Endothelial cell of umbilical vein (primary cell): ENCODE measurements around the gene C10orf143. TPM values are rescaled to one million over a fixed set of nuclear protein-coding genes. Genes with fewer than 3 reads are reported as not detected.

Experiments
- BruUV-seq: library from RNA; stranded (reverse); fragments of 400-500 nt; replicated peaks from 2 replicates; lab custom pipeline; 2021; lab: Mats Ljungman, UMichigan
- CTCF ChIA-PET: fragments of 300-600, 350-600 bp; sonication (Branson Sonifier 250); formaldehyde crosslinking; loops from one replicate; lab custom pipeline; 2021; ENCODE audit warnings: antibody characterized with exemption, inconsistent platforms; lab: Charles Lee
- POLR2A ChIA-PET: fragments of 300-600, 350-600 bp; sonication (Branson Sonifier 250); formaldehyde crosslinking; loops from one replicate; lab custom pipeline; 2021; ENCODE audit warnings: antibody characterized with exemption, inconsistent platforms; lab: Charles Lee
- DNase-seq: peaks from one replicate; pipeline ENCODE4 v3.0.0-alpha.2; 2011; ENCODE audit warnings: low read depth, low spot score
- FAIRE-seq: peaks from 2 replicates; lab custom pipeline; 2011; peaks lifted over from hg19 to GRCh38; lab: Jason Lieb, UNC
- H2AFZ ChIP-seq: 2 replicates; pipeline ENCODE4 v1.6.0; 2012; ENCODE audit warnings: low read depth, low read length, control low read depth, inconsistent platforms
- H3K27ac ChIP-seq: 2 replicates; pipeline ENCODE4 v1.5.1; 2011; ENCODE audit warnings: low read depth, mild to moderate bottlenecking, control low read depth, low read length, moderate library complexity; ENCODE audit not compliant: insufficient read depth
- H3K27me3 ChIP-seq, 2 experiments: 2 replicates each; pipeline versions ENCODE4 v1.6.0 to v1.6.1; 2011; ENCODE audit warnings: low read length in 2 of 2, mixed read lengths in 1 of 2; ENCODE audit not compliant: control insufficient read depth in 2 of 2, insufficient read depth in 2 of 2
- H3K36me3 ChIP-seq, 2 experiments: 2 replicates in 1 of 2; 3 replicates in 1 of 2; pipeline ENCODE4 v1.5.1; 2011; ENCODE audit warnings: low read length in 2 of 2, mild to moderate bottlenecking in 1 of 2, moderate library complexity in 1 of 2; ENCODE audit not compliant: control insufficient read depth in 2 of 2, insufficient read depth in 2 of 2; ENCODE audit errors: extremely low read depth in 1 of 2
- H3K4me1 ChIP-seq: 3 replicates; pipeline ENCODE4 v1.5.1; 2011; ENCODE audit warnings: mild to moderate bottlenecking, low read length; ENCODE audit not compliant: control insufficient read depth, insufficient read depth; ENCODE audit errors: extremely low read depth
- H3K4me2 ChIP-seq: 2 replicates; pipeline ENCODE4 v1.6.1; 2011; ENCODE audit warnings: low read length, control low read depth, mixed read lengths; ENCODE audit not compliant: insufficient read depth
- H3K4me3 ChIP-seq, 3 experiments: fragments of 200-600 bp in 1 of 3; sonication (generic), shearing (Covaris generic) in 1 of 3; replicated peaks in 1 of 3; 2 replicates each; pipeline ENCODE4 v1.5.1; 2011 to 2016; ENCODE audit warnings: control low read depth in 3 of 3, low read length in 3 of 3, mild to moderate bottlenecking in 2 of 3, inconsistent platforms in 1 of 3, low read depth in 1 of 3, moderate library complexity in 1 of 3; ENCODE audit not compliant: insufficient read depth in 1 of 3
- H3K79me2 ChIP-seq: 2 replicates; pipeline ENCODE4 v1.6.0; 2012; ENCODE audit warnings: low read length, inconsistent platforms; ENCODE audit not compliant: control insufficient read depth, insufficient read depth
- H3K9ac ChIP-seq: replicated peaks from 2 replicates; pipeline ENCODE3; 2011; ENCODE audit warnings: low read length, control low read depth; ENCODE audit not compliant: insufficient read depth; ENCODE audit errors: extremely low read depth
- H3K9me1 ChIP-seq: replicated peaks from 3 replicates; pipeline ENCODE4 v1.6.0; 2011; ENCODE audit warnings: mild to moderate bottlenecking, low read length; ENCODE audit not compliant: control insufficient read depth, insufficient read depth; ENCODE audit errors: extremely low read depth
- H3K9me3 ChIP-seq: replicated peaks from 2 replicates; pipeline ENCODE4 v1.5.1; 2012; ENCODE audit warnings: low read length, inconsistent platforms; ENCODE audit not compliant: control insufficient read depth, insufficient read depth
- H4K20me1 ChIP-seq: replicated peaks from 2 replicates; pipeline ENCODE3; 2011; ENCODE audit warnings: mild to moderate bottlenecking, low read length; ENCODE audit not compliant: control insufficient read depth, insufficient read depth; ENCODE audit errors: extremely low read depth
- CTCF ChIP-seq, 2 donors: IDR thresholded peaks; 1 replicate in 1 of 2; 2 replicates in 1 of 2; pipeline ENCODE4 v1.5.1; 2011; ENCODE audit warnings: low read length in 2 of 2, mild to moderate bottlenecking in 2 of 2, moderate library complexity in 2 of 2, control low read depth in 1 of 2, inconsistent platforms in 1 of 2, low read depth in 1 of 2; ENCODE audit not compliant: insufficient read depth in 1 of 2; ENCODE audit errors: extremely low read depth in 1 of 2
- EZH2 ChIP-seq: IDR thresholded peaks from 2 replicates; pipeline ENCODE4 v1.6.1; 2012; ENCODE audit warnings: borderline replicate concordance, low read depth, mild to moderate bottlenecking, moderate library complexity, low read length, inconsistent platforms; ENCODE audit not compliant: severe bottlenecking
- FOS ChIP-seq: IDR thresholded peaks from 2 replicates; pipeline ENCODE4 v1.6.1; 2011; ENCODE audit warnings: mild to moderate bottlenecking, low read length, moderate library complexity, borderline replicate concordance; ENCODE audit not compliant: insufficient read depth
- GATA2 ChIP-seq: IDR thresholded peaks from 2 replicates; pipeline ENCODE4 v1.7.0; 2011; ENCODE audit warnings: low read depth, mild to moderate bottlenecking, moderate library complexity, mixed read lengths, low read length; ENCODE audit not compliant: insufficient read length, insufficient read depth
- JUN ChIP-seq: IDR thresholded peaks from 2 replicates; pipeline ENCODE4 v1.6.1; 2011; ENCODE audit warnings: borderline replicate concordance, low read depth; ENCODE audit not compliant: insufficient read length, insufficient read depth
- MYC ChIP-seq: IDR thresholded peaks from one replicate; pipeline ENCODE4 v1.6.1; 2011; ENCODE audit warnings: mild to moderate bottlenecking, low read depth, low read length
- POLR2A ChIP-seq: IDR thresholded peaks from 2 replicates; pipeline ENCODE4 v1.6.1; 2012; ENCODE audit warnings: low read depth, mild to moderate bottlenecking, control low read depth, low read length
- dilution Hi-C: fragments of 300-500 bp; cut with MboI; formaldehyde crosslinking; loops from one replicate; pipeline ENCODE4 v1.15.0; 2019; ENCODE audit warnings: low sequenced_read_pairs; ENCODE audit not compliant: extremely low pct_ligation_motif_present
- intact Hi-C: fragments of 100-400 bp; cut with micrococcal nuclease; formaldehyde crosslinking; loops from one replicate; pipeline ENCODE4 v1.10.0; 2022
- polyA plus RNA-seq, 4 experiments: library from polyadenylated mRNA; depleted of rRNA in 3 of 4; stranded (reverse) in 3 of 4; unstranded in 1 of 4; fragments of >200 nt; gene quantifications; 2 replicates each; pipeline versions ENCODE4 v1.2.1 to v1.2.3, GENCODE V29; 2011 to 2012; ENCODE audit warnings: missing spikeins in 1 of 4
- total RNA-seq: library from RNA; stranded (reverse); gene quantifications from 2 replicates; pipeline ENCODE4 v1.2.3, GENCODE V29; 2021

The C10orf143 gene
- total and polyA plus RNA-seq, 2 donors (not counting 3 experiments of a cell fraction or from before 2014, with no cell fraction given) = 0.26 to 0.44 TPM

- Histone ChIP-seq H3K9ac (no peak overlapping the region), H3K27me3 (no peaks in the 10 kb centered on the region), H3K4me2 (no peak overlapping the region), H3K9me3 (no peaks in the 10 kb centered on the region), H2AFZ (no peak overlapping the region), H4K20me1 (no peaks in the 10 kb centered on the region), H3K36me3 (no peaks in the 10 kb centered on the region), H3K79me2 (no peaks in the 10 kb centered on the region), H3K4me1 (no peaks in the 10 kb centered on the region), H3K27ac (no peak overlapping the region), H3K9me1 (no peaks in the 10 kb centered on the region), H3K4me3 (no peak overlapping the region)
- intact Hi-C loops (no loop called here), dilution Hi-C loops (no loop called here)
- POLR2A ChIA-PET = no interaction called here
- no peak for FAIRE-seq
- CTCF ChIA-PET = no interaction called here
- DNase-seq = no peak
- TF ChIP-seq JUN = no peak
- no peak for TF ChIP-seq EZH2
- no peak for TF ChIP-seq POLR2A
- no peak for TF ChIP-seq FOS
- no peak for TF ChIP-seq CTCF (IDR thresholded peaks at IDR 0.05; ENCODE audit: extremely low read depth in 1 of 2, insufficient read depth in 1 of 2, low read depth in 1 of 2, low read length in 2 of 2)
- TF ChIP-seq GATA2 = no peak
- no peak for TF ChIP-seq MYC
- BruUV-seq = no TSS peak
These were observed 88.5 kb downstream of the C10orf143 start for GRCh38 chr10:130022086-130022485.
